Fibroblast of the conjunctiva (primary cell): ENCODE results near the gene FNDC3B.

Source experiments
- DNase-seq: peaks from one replicate; pipeline ENCODE4 v3.0.0-alpha.2; 2010; ENCODE audit warnings: low read depth

The FNDC3B gene

GRCh38 chr3:172173316-172174254 lies 134.2 kb downstream of the FNDC3B start:
- DNase-seq = no peak

DNA sequence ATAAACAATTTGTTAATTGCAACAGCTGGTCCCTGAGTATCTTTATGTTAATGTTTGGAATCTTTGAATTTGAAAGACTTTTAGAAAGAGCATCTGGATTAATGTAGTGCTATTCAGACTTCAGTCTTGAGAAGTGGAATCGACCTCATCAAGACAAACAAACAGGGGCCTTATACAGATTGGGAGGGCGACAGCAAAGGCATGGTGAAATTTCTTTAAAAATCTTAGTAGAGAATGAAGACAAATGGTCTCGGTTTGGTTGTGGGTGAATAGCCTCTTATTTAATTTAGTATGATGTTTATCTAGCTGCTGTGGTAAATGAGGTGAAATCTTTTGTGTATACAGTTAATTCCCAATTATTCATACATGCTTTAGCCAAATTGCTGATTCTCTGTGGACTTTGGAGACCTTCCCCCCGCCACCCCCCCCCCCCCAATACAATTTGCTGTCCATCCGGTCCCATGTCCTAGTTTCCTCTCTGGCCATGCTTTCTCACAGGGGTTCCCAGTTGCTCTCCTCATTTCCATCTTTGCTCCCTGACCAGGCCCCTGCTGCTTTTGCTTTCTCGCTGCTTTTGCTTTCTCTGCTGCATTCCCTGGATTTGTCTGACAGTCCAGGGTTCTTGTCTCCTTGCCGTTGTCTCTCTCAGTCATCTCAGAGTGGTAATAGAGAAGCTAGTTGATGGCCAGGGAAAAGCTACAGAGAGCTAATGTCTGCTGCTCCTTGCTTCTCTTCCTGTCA lies 135.3 kb downstream of the FNDC3B start:
- DNase-seq = no peak

DNA sequence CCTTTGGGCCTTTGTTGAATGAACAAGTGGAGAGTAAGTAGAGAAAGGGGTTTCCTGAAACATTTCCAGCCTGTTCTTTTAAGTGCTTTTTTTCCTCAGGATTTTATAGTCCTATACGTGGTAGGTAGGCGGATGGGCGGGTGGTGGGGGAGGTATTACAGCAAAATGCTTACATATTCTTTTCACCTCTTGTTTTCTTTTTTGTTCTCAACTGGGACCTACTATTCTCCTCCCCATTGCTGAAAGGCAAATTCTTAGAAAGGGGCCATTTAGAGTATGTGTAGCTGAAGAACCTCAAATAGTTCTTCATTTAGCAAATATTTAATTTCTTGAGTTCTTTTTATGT lies 135.8 kb downstream of the FNDC3B start:
- no peak for DNase-seq

DNA sequence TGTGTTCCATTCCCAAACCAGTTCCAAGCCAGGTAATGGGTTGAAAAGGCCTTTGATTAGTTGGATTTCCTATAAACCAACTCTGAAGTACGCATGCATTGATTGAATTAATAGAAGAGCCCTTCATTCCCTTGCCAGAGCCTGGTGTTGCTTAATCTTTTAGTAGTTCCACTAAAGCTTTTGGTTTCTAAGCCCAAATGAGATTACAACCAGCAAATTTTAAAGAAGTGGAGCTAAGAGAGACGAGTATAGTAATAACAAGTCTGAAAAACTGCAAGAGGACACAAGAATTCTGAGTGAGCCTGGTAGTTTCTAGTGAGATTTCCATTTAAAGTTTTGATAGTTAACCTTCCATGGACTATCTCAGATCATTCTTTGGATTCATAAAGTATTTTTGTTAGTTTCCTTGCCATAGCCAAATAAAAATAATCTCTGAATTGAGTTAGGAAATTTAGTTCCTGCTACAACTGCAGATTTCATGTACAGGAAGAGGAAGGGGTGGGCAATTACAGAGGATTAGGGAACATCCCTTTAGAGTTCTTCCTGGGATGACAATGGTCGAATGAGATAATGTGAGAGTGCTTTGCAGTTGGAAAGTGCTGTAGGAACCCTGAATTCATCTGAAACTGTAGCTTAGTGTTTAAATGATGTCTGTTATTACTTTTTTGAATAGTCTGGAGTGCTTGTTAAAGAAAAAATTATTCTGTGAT lies 136.8 kb downstream of the FNDC3B start:
- DNase-seq = no peak

- no peak for DNase-seq
These were observed 137.7 kb downstream of the FNDC3B start for GRCh38 chr3:172177046-172177445.

GRCh38 chr3:172177803-172178316 lies 138.5 kb downstream of the FNDC3B start:
- no peak for DNase-seq

DNA sequence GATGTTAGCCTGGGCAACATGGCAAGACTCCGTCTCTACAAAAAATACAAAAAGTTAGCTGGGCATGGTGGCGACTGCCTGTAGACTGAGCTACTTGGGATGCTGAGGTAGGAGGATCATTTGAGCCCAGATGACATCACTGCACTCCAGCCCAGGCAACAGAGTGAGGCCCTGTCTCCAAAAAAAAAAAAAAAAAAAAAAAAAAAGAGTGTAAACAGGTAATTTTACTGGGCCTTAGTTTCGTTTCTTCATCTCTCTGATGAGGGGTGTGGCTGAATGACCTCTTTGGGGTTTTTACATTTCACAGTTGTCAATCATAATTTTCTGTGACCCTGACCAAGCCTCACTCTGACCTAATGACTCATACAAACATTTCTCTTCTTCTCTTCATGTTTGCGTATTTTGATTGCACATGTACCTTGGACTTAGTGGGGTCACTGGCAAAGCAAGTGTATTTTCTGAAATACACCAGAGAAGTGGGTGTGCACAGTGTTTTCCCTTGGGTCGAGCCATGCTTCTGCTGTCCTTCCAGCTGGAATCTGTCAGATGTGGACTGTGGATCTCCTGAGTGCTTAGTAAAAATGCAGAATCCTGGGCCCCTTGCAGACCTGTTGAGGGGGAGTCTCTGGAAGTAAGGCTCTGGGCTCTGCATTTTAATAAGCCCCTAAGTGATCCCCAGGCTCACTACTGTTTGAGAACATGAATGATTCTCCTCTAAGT lies 140.5 kb downstream of the FNDC3B start:
- DNase-seq = no peak

DNA sequence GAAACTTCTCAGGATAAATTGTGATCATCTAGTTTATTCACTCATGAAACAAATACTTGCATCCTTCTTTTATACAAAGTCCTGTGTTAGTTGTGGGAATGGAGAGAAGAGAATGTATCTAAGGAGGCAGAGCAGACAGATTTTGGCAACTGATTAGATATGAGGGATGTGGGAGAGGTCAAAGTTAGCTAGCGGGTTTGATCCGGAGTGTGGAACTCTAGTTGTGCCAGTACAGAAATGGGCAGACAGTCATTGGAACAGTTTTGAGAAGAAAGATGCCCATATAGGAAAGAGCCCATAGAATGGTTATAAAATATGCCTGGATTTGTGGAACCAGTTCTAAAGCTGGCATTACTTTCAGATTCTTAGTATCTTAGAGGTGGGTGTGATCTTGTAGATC lies 141.1 kb downstream of the FNDC3B start:
- DNase-seq = no peak

DNA sequence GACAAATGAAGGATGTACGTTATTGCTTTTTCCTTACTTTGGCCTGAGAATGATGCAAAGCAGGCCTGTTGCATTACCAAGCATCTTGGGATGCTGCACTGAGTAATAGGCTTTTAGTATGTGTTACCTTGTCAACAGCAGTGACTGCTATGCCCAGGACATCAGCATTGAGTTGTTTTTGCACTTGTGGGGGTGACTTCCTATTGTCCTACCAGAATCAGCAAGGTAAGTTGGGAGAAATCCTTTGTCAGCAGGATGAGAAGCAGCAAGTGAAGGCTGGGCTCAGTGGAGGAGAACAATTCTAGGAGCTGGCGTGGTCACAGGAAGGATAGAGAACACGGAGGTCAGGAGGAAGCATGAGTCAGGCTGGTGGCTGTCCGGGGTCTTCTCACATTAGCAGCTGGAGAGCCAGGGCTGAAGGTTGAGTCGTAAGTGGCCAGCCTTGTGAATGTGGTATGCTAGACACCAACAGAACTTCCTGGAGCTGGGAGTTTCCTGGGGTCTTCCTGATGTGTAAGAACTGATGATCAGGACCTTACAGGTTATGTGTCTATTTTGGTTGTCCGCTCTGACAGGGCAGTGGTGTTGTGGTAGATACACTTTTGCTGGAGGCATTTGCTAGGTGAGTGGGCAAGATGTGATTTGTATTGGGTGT lies 142.7 kb downstream of the FNDC3B start:
- DNase-seq = no peak

GRCh38 chr3:172182797-172183196 lies 143.4 kb downstream of the FNDC3B start:
- no peak for DNase-seq

- no peak for DNase-seq
These were observed 144.9 kb downstream of the FNDC3B start for GRCh38 chr3:172184106-172184822.

DNA sequence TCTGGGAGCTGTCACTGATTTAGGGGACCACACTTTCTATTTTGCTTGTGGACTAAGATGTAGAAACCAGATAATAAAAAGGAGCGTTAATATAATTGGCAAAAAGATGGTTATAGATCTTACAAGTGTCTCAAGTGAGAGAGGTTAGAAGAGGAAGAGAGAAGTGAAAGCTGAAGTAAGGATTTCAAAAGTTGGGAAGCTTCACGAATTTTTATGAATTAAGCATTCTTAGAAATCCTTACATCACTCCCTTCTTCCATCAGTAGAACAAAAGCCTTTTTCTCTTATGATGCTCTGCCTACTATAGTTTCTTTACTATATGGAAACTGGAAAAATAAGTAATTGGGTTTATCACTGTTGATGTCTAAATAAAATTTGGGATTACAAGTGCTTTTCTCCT lies 146.5 kb downstream of the FNDC3B start:
- no peak for DNase-seq

GRCh38 chr3:172186607-172187006 lies 147.2 kb downstream of the FNDC3B start:
- no peak for DNase-seq

- no peak for DNase-seq
These were observed 148.1 kb downstream of the FNDC3B start for GRCh38 chr3:172187511-172187910.

- DNase-seq = no peak
These were observed 149.1 kb downstream of the FNDC3B start for GRCh38 chr3:172188511-172188910.

DNA sequence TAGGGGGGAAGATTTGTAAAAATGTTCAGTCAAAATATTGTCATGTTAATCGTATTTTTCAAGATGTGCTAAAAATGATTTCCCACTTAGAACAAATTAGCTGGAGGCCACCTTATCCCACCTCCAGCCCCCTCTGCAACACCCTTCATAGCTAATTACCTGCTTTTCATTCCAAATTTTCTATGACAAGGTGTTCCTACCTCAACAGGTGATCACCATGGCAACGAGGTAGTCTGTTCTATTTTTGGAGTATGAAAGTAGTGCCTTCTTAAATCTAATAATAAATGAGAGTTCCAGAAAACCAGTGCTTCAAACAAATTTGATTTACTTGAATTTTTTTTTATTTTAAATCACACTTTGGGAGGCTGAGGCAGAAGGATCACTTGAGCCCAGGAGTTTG lies 149.8 kb downstream of the FNDC3B start:
- no peak for DNase-seq

DNA sequence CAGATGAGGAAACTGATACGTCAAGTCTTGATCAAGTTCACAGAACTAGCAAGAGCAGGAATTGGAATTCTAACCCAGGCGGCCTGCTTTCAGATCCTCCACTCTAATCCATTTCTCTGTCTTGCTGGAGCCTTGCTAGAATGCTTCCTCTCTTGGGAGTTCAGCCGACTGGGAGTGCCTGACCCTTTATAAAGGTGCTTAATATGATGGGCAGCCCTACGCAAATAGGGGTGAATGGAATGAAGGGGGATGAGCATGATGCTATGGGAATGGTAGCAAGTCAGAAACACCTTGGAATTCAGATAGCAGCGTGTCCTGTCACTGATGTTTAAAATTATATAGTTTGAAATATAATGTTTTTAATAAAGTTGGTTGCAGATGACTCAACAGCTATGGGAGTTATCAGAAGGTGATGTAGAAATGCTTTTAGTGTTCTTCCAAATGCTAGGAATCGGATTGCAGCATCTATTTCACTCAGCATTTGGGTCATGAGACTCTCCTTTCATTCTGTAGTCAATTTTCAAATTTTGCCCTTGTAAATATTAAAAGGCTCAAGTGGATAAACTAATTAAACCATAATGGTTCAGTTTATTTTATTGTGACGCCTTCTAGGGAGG lies 150.7 kb downstream of the FNDC3B start:
- DNase-seq = no peak

GRCh38 chr3:172190980-172191379 lies 151.6 kb downstream of the FNDC3B start:
- DNase-seq = no peak

DNA sequence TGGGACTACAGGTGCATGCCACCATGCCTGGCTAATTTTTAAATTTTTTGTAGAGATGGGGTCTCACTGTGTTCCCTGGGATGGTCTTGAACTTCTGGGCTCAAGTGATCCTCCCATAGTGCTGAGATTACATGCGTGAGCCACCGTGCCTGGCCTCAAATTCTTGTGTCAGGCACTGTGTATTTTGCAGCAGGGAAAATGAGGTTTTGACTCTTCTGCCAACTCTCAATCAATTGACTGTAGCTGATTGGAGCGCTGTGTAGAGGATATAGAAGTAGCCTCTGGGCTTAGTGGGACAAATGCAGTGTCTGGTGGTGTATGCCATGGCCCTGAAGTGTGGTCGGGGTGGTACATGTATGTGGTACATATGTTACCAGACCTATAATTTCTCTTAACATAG lies 152.3 kb downstream of the FNDC3B start:
- DNase-seq = no peak

DNA sequence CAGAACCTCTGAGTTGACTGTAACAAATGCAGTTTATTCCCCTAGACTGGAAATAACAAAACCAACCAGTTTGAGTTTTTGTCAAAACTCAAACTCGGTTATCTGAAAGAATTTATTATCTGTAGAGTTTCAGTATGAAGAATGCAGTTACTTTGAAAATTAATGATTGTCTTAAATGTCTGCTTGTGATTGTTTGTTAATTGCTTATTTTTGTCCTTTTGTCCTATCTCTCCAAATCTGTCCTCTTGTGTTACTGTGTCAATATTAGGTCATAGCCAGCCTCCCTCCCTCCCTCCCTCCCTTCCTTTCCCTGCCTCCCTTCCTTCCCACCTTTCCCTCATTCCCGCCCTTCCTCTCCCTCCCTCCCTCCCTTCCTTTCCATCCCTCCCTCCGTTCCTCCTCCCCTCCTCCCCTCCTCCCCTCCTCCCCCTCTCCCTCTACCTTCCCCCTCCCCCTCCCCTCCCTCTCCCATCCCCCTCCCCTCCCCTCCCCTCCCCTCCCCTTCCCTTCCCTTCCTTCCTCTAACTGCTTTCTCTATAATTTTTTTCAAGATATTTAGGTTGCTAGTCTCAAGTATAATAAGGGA lies 153.5 kb downstream of the FNDC3B start:
- DNase-seq = no peak
